Type B pancreatic cell (in vitro differentiated cells): ENCODE data around the gene CNTNAP2. TPM values are rescaled to one million over a fixed set of nuclear protein-coding genes. Genes with fewer than 3 reads are reported as not detected.
A peak's percentile ranks its signal among the peaks of the same experiment; 100 is the strongest.

Experiments
- DNase-seq: peaks from one replicate; pipeline ENCODE4 v3.0.0; 2021; ENCODE audit warnings: mixed read lengths; ENCODE audit not compliant: unreplicated experiment; ENCODE audit errors: extremely low spot score
- H3K27ac Mint-ChIP-seq: 2 replicates; pipeline ENCODE4 v1.8.0; 2021; ENCODE audit warnings: mild to moderate bottlenecking, mixed read lengths
- H3K27me3 Mint-ChIP-seq: 2 replicates; pipeline ENCODE4 v1.8.0; 2021; ENCODE audit warnings: mixed read lengths
- H3K36me3 Mint-ChIP-seq: 2 replicates; pipeline ENCODE4 v1.8.0; 2021; ENCODE audit warnings: mixed read lengths
- H3K4me1 Mint-ChIP-seq: one replicate; pipeline ENCODE4 v1.8.0; 2021; ENCODE audit warnings: mixed read lengths; ENCODE audit not compliant: unreplicated experiment
- H3K4me3 Mint-ChIP-seq: 2 replicates; pipeline ENCODE4 v1.8.0; 2021; ENCODE audit warnings: mild to moderate bottlenecking, mixed read lengths
- H3K9me3 Mint-ChIP-seq: 2 replicates; pipeline ENCODE4 v1.8.0; 2021; ENCODE audit warnings: mixed read lengths
- CTCF ChIP-seq: fragments of 200-600 bp; sonication (generic); conservative IDR thresholded peaks from 2 replicates; pipeline ENCODE4 v1.5.0; 2021; ENCODE audit warnings: antibody characterized with exemption, mild to moderate bottlenecking
- total RNA-seq: library from RNA; stranded (reverse); gene quantifications from 2 replicates; pipeline ENCODE4 v1.2.1, GENCODE V29; 2021; ENCODE audit warnings: low replicate concordance

CNTNAP2 gene
- total RNA-seq, 1 donor from 2014 or later: 26.8 TPM

DNA sequence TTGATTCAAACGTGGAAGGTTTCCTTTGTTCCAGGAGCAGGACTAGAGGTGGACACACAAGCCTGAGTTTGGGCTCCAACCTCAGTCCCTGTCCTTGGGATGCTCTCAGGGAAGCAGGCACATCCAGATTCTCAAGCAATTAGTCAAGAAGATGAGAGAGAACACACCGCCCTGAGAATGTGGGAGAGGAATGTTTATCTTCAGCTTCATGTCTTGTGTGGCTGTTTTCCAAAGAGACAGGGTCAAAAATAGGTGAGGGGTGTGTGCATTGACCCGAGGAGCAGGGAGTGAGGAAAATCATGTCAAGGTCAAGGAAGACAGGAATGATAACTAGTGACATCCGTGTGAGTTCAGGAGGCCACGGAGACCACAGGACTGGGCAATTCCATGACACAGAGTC, 2001.8 kb downstream of the CNTNAP2 start:
- peaks cover 7% of the 10 kb centered on the region for H3K9me3 Mint-ChIP-seq
- no peaks in the 10 kb centered on the region for H3K4me1 Mint-ChIP-seq
- H3K4me3 Mint-ChIP-seq: no peak overlapping the region
- DNase-seq: no peak
- no peak for TF ChIP-seq CTCF
- H3K27me3 Mint-ChIP-seq: no peaks in the 10 kb centered on the region
- no peaks in the 10 kb centered on the region for H3K36me3 Mint-ChIP-seq
- H3K27ac Mint-ChIP-seq: no peak overlapping the region

- peak overlapping the region; percentile 14 for H3K27ac Mint-ChIP-seq
- DNase-seq: no peak
- H3K4me1 Mint-ChIP-seq: no peaks in the 10 kb centered on the region
These were observed 2004.8 kb downstream of the CNTNAP2 start for GRCh38 chr7:148121401-148121800.

GRCh38 chr7:148121847-148122246, 2005.2 kb downstream of the CNTNAP2 start:
- peaks cover 7% of the 10 kb centered on the region for H3K9me3 Mint-ChIP-seq
- peak overlapping the region; percentile 80 for H3K27ac Mint-ChIP-seq
- no peaks in the 10 kb centered on the region for H3K4me1 Mint-ChIP-seq
- no peaks in the 10 kb centered on the region for H3K36me3 Mint-ChIP-seq
- no peaks in the 10 kb centered on the region for H3K27me3 Mint-ChIP-seq
- H3K4me3 Mint-ChIP-seq: peak overlapping the region; percentile 59
- TF ChIP-seq CTCF: no peak
- DNase-seq: no peak

More at GRCh38 chr7:148121401-148121800, 2004.8 kb downstream of the CNTNAP2 start:
- TF ChIP-seq CTCF: no peak
- Mint-ChIP-seq H3K9me3 (peaks cover 7% of the 10 kb centered on the region), H3K4me3 (no peak overlapping the region), H3K27me3 (no peaks in the 10 kb centered on the region), H3K36me3 (no peaks in the 10 kb centered on the region)

GRCh38 chr7:148124477-148124876, 2007.9 kb downstream of the CNTNAP2 start:
- DNase-seq: no peak
- Mint-ChIP-seq H3K9me3 (peaks cover 7% of the 10 kb centered on the region), H3K27me3 (no peaks in the 10 kb centered on the region), H3K4me1 (no peaks in the 10 kb centered on the region), H3K27ac (no peak overlapping the region), H3K4me3 (no peak overlapping the region), H3K36me3 (no peaks in the 10 kb centered on the region)
- TF ChIP-seq CTCF: no peak

DNA sequence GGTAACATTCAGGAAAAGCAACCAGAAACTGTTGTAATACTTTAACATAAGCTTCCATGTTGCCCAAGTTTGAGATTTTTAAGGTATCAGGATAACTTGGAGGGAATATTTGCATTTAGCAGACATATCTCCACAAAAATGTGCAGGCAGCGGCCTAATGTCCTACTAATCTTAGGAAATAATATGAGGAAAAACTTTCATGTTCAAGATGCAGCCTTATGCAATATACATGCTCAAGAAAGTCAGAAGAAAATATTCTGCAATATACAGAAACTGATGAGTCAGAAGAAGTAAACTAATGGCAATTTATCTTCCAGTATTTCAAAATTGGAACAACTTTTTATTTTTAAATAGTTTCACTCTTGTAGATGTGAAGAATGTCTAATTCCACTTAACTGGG, 2010.8 kb downstream of the CNTNAP2 start:
- H3K4me1 Mint-ChIP-seq: no peaks in the 10 kb centered on the region
- H3K27ac Mint-ChIP-seq: no peak overlapping the region

More for the DNA sequence above, 2010.8 kb downstream of the CNTNAP2 start:
- no peaks in the 10 kb centered on the region for H3K27me3 Mint-ChIP-seq
- TF ChIP-seq CTCF: no peak
- no peak for DNase-seq
- H3K4me3 Mint-ChIP-seq: no peak overlapping the region
- no peaks in the 10 kb centered on the region for H3K36me3 Mint-ChIP-seq
- H3K9me3 Mint-ChIP-seq: peaks cover 7% of the 10 kb centered on the region
